Suppressor macrophage (primary cell): ENCODE data around the gene KRTAP10-2.
"Not testable (repeated sequence)": the region's sequence is repeated elsewhere in the genome, so short reads cannot be mapped to it uniquely, and the experiment has no call there.

Source experiments
- DNase-seq, 4 experiments: peaks; one replicate each; pipeline ENCODE4 v3.0.0-alpha.2; 2020 to 2022

Gene KRTAP10-2

DNA sequence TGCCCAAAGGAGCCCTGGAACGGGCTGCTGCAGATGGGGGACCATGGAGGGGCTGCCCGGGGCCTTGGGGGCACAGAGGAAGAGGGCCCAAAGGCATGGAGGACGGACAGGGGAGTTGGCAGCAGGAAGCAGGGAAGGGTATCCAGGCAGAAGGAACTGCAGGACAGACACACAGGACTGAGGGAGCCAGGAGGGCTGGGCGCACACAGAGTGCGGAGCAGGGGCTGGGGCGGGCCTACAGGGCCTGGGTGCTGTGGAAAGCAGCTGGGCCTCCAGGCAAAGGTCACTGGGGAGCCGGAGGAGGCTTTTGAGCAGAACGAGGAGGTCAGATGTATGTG is 39.4 kb downstream of the KRTAP10-2 start:
- no peak for DNase-seq

DNA sequence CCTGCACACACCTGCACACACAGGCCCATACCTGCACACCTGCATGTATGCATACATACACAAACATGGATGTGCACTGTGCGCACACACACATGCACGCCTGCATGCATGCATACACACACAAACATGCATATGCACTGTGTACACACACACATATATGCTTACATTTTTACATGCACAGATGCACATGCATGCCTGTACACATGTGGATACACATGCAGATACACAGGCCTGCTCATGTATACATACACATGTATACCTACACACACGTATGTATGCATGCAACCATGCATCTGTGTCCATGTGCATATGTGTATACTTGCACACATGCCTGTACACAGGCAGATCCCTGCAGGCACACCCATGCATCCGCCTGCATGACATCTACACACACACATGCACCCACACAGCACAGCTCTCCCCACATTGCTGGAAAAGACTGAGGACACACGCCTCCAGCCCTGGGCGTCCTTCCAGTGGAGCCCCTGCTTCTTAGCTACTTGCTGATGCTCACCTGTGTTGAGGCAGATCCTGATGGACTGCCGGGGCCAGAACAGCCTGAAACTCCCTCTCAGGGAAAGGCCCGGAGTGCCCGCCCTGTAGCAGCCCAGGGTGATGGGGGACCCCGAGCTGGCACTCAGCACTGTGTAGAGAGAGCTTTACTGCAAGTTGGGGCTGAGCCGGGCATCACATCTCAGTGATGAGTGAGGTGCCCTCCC is 39.9 kb downstream of the KRTAP10-2 start:
- no peak for DNase-seq

DNA sequence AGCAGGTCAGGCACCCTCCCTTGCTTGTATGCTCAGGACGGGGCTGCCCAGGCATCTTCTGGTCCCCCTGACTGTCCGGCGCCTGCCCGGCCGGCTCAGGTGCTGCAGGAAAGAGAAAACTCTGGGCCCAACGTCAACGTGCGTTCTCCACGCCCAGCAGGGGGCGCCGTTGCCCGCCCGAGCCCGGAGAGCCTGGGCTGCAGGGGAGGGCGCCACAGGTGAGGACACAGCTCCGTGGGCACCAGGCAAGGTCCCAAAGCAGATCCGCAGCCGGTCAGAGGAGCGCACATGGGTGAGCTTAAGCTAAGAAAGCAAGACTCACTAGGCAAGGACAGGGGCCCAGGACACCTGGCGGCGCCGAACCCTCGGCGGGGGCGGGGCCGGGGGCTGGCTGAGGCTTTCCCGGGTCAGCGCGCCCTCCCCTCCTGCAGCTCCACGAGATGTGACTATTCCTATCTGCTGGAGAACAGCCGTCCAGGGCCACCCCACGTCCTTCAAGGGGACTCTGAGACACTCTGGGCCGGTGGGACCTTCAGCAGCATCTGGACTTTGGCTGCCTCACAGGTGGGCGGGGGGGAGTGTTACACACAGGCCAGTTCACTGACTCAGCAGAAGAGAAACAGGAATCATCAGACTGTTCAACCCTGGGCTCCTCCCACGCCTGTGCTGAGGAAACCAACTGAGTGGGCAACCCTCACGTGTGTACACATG is 40.6 kb downstream of the KRTAP10-2 start:
- DNase-seq = peak; percentile 59 to 76 (median 67)

DNA sequence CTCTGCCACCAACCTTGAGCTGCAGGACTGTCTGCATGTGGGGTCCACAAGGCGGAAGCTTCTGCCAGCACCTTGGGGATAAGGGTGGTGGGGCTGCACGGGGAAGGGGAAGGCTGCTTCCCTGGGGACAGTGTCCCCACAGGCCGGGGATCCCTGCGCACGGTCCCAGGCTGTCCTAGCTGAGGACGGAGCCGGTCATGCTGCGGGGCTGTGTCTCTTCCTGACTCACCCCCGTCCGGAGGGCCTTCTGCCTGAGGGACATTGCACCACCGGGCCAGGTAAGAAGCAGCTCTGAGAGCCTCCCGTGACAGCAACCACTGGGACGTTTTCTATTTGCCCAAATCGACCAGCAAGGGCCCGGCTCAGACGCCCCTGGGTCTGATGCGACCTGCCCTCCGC is 41.2 kb downstream of the KRTAP10-2 start:
- DNase-seq = no peak

- DNase-seq = peak in 2 of 4 experiments; percentile 33 to 37
Measured at GRCh38 chr21:44509539-44509938, 41.8 kb downstream of the KRTAP10-2 start.

DNA sequence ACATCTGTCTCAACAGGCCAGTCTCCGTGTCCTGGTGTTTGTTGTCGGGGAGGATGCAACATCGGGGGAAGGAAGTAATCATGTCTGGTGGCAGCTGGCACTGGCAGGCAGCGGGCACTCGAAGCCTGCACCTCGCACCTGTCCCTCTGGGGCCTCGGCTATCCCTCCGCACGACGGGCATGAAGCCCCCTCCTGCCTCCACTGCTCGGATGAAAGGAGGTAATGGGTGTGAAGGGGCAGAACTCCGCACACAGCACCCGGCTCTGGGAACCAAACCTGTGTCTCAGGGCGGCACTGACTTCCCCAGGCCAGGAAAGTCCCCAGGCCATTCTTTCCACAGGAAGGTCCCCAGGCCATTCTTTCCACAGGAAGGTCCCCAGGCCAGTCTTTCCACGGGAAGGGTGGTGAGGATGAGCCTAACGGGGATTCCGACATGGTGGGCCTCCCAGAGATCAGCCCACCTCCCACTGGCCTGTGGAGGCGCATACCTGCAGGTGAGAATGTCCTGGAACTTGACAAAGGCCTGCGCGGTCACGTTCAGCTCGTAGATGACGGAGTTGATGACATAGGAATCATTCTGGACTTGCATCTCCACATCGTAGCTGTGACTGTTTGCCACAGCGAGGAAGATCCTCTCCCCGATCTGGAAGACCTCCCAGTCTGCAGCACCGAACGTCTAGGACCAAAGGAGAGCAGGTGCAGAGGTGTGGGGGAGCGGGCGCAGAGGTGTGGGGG is 42.4 kb downstream of the KRTAP10-2 start:
- DNase-seq = no peak

GRCh38 chr21:44508426-44508710 is 42.9 kb downstream of the KRTAP10-2 start:
- DNase-seq = no peak

- DNase-seq = no peak
Measured at GRCh38 chr21:44507673-44508425, 43.5 kb downstream of the KRTAP10-2 start.

DNA sequence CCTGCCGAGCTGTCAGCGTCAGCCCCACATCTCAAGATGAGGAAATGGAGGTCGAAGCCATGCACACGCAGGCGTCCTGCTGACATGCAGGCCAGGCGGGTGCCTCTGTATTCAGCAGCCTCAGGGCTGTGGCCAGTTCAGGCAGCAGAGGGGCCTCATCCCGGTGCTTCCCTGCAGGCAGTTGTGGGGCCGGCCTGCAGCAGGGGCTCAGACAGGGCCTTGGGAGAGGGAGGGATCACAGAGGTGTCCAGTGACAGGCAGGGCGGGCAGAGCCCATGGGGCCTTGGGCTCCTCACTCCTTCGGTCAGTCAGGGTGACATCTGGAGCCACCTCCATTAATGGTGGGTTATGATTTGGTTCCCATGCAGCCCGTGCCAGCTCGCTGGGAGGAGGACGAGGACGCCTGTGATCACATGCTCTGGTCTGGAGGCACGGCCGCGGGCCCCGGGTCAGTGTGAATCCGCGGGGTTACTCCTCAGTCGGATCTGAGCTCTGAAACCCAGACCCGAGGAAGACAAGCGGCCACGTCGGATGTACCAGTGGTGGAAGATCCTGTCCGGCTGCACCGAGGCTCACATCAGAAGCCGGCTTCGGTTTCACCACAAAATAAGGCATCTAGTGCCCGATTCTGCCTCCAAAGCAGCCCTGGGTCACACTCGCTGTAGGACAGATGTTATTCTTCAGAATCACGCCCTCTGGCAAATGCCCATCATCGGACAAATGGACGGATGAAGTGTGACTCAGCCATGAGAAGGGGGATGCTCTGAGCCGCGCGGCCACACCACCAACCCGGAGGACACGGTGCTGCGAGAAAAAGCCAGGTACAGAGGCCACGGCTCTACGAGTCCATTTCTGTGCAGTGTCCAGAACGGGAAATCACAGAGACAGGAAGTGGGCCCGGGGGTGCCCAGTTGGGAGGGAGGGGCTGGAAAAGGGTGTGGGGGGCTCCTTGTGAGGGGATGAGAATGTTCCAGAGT is 44.7 kb downstream of the KRTAP10-2 start:
- DNase-seq = no peak

DNA sequence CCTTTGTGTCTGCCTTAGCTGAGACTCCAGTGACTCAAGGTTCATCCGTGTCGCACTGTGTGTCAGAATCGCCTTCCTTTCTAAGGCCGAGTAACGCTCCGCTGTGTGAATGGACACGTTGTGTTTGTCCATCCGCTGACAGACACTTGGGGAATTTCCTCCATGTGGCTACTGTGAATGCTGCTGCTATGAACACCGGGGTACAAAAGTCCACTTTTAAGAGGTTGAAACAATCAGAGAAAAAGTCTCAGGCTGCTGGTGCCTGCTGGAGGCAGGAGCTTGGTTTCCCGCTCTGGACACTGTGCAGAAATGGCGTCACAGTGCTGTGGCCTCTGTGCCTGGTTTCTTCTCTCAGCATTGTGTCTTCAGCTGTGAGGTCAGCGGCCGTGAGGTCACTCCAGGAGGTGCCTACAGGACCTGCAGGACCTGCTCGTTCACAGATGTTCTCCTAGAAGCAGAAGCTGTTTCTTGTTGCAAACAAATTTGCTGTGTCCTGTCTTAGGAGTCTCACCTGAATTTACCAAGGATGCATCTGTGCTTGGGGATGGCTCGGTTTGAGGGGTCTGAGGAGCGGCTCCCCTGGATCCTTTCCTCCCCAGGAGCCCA is 45.5 kb downstream of the KRTAP10-2 start:
- DNase-seq = no peak

DNA sequence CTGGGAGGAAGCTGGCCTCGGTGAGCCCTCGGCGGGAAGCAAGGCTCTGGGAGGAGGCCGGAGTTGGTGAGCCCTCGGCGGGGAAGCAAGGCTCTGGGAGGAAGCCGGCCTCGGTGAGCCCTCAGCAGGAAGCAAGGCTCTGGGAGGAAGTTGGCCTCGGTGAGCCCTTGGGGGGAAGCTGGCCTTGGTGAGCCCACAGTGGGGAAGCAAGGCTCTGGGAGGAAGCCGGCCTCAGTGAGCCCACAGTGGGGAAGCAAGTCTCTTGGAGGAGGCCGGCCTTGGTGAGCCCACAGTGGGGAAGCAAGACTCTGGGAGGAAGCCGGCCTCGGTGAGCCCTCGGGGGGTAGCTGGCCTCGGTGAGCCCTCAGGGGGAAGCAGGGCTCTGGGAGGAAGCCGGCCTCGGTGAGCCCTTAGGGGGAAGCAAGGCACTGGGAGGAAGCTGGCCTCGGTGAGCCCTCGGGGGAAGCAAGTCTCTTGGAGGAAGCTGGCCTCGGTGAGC is 47.4 kb downstream of the KRTAP10-2 start:
- DNase-seq = peak; percentile 16 to 70 (median 54)

- not testable (repeated sequence) for DNase-seq
Measured at GRCh38 chr21:44503006-44503889, 48.1 kb downstream of the KRTAP10-2 start.

DNA sequence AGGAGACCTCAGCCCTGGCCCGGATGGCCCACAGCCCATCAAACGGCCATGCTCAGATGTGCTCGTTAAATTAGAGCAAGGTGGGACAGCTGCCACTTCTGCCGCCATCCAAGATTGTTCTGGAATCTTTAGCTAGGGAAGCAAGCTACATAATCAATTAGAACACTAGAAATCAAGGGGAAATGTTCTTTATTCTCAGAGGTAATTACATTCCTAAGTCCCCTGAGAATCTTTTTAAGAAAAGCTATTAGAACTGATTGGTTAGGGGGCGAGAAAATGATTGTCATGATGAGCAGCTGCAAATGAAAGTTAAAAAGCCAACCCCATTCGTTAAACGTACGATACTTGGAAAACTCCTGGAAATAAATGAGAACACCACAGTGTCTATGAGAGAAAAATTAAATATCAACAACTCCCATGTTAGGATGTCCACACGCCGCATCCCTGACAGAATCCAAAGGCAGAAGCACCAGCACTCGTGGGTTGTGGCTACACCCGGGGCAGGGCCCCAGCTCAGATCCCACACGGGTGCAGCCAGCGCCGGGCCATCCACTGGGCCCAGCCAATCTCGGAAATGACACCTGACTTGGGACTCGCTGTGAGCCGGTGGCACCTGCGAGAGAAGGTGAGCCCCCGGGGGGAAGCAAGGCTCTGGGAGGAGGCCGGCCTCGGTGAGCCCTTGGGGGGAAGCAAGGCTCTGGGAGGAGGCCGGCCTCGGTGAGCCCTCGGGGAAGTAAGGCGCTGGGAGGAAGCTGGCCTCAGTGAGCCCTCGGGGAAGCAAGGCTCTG is 48.9 kb downstream of the KRTAP10-2 start:
- no peak for DNase-seq
